ENCODE results near the gene LLPH. TPM values are rescaled to one million over a fixed set of nuclear protein-coding genes. Genes with fewer than 3 reads are reported as not detected.

Gene LLPH
- total RNA-seq, 1 experiment from 2014 or later: 33.4 TPM

DNA sequence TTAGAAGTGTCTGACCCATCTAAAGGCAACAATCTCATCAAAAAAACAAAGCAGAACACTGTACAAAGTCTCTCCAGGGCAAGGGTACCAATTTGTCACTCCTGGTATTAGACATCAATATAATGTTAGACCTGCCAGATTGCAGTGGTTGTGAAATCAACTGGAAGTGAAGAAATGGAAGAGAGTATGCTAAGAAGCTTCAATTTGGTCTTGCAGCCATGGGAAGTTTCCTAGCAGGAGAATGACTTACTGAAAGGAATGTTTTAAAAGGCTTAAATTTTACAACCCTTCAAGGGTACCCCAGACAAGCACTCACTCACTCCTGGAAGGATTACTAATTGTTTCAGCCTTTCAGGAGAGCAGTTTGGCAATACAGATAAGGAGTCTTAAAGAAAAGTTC is 18.9 kb downstream of the LLPH start:
- Mint-ChIP-seq H3K27ac (no peak overlapping the region; a peak in 1 of 7 replicates), H3K4me1 (peaks cover 17 to 21% of the 10 kb centered on the region in 2 experiments), H3K4me3 (no peak overlapping the region), H3K36me3 (ENCODE audit: insufficient read depth in 1 of 3, low read depth in 3 of 3) (peaks cover 0 to 1% (median 0%) of the 10 kb centered on the region in 3 experiments; a peak in 3 of 7 replicates), H3K9me3 (no peaks in the 10 kb centered on the region), H3K27me3 (ENCODE audit: low read depth) (no peaks in the 10 kb centered on the region)
- Histone ChIP-seq H4K8ac (replicated peaks; ENCODE audit: insufficient read length, low read depth, low read length) (no peak overlapping the region), H3K56ac (ENCODE audit: insufficient read length, low read depth, low read length) (no peak overlapping the region), H2AFZ (ENCODE audit: low read length) (no peak overlapping the region), H3T11ph (ENCODE audit: low read length) (no peak overlapping the region), H3K9ac (ENCODE audit: extremely low read depth, insufficient read length, low read length) (no peak overlapping the region), H3K9me3 (ENCODE audit: control insufficient read depth, low read depth, low read length) (no peaks in the 10 kb centered on the region), H3K23me2 (ENCODE audit: insufficient read length, low read depth, low read length, poor library complexity, severe bottlenecking) (no peaks in the 10 kb centered on the region), H3K23ac (ENCODE audit: insufficient read length, low read depth, low read length) (no peak overlapping the region), H2BK5ac (ENCODE audit: insufficient read length, low read length) (no peak overlapping the region), H3K79me1 (ENCODE audit: insufficient read depth, low read depth, low read length, poor library complexity, severe bottlenecking) (no peaks in the 10 kb centered on the region), H4K20me1 (ENCODE audit: control insufficient read depth, insufficient read depth, insufficient read length) (no peaks in the 10 kb centered on the region), H3K27me3 (ENCODE audit: insufficient read depth, low read length) (no peaks in the 10 kb centered on the region), H2BK12ac (ENCODE audit: insufficient read length, low read depth, low read length) (no peak overlapping the region), H3K4me2 (ENCODE audit: insufficient read depth, insufficient read length, low read length) (no peak overlapping the region), H3K79me2 (ENCODE audit: insufficient read depth, low read length) (no peaks in the 10 kb centered on the region), H3K14ac (ENCODE audit: insufficient read depth, low read length) (no peak overlapping the region), H2BK120ac (ENCODE audit: low read depth, low read length, poor library complexity, severe bottlenecking) (no peak overlapping the region), H3K4ac (ENCODE audit: low read depth, low read length) (no peak overlapping the region), H2AK5ac (ENCODE audit: insufficient read length, low read length) (no peak overlapping the region), H4K5ac (ENCODE audit: insufficient read length, low read depth, low read length) (no peak overlapping the region), H3K27ac (ENCODE audit: insufficient read length, low read depth, low read length) (no peak overlapping the region), H2BK20ac (ENCODE audit: low read depth, low read length, poor library complexity, severe bottlenecking) (no peak overlapping the region), H3K18ac (ENCODE audit: insufficient read length, low read depth, low read length) (no peak overlapping the region), H3K4me1 (ENCODE audit: insufficient read depth, low read length) (peaks cover 6% of the 10 kb centered on the region; the same call in 1 of the 2 replicates), H4K91ac (ENCODE audit: insufficient read length, low read depth, low read length) (no peak overlapping the region), H2BK15ac (ENCODE audit: low read depth, low read length) (no peak overlapping the region)
- no peak for DNase-seq
- TF ChIP-seq, protein P1, sequence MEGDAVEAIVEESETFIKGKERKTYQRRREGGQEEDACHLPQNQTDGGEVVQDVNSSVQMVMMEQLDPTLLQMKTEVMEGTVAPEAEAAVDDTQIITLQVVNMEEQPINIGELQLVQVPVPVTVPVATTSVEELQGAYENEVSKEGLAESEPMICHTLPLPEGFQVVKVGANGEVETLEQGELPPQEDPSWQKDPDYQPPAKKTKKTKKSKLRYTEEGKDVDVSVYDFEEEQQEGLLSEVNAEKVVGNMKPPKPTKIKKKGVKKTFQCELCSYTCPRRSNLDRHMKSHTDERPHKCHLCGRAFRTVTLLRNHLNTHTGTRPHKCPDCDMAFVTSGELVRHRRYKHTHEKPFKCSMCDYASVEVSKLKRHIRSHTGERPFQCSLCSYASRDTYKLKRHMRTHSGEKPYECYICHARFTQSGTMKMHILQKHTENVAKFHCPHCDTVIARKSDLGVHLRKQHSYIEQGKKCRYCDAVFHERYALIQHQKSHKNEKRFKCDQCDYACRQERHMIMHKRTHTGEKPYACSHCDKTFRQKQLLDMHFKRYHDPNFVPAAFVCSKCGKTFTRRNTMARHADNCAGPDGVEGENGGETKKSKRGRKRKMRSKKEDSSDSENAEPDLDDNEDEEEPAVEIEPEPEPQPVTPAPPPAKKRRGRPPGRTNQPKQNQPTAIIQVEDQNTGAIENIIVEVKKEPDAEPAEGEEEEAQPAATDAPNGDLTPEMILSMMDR (conservative IDR thresholded peaks at IDR 0.05): no peak
